Stimulated activated CD8-positive, alpha-beta memory T cell treated with anti-CD3 and anti-CD28 coated beads, Interleukin-7, amount 100 ng/mL, for 24 hours (primary cell): ENCODE measurements around the gene GPS2.

Experiments
- DNase-seq: peaks from one replicate; pipeline ENCODE4 v3.0.0-alpha.2; 2020; ENCODE audit warnings: low read depth

The GPS2 gene, protein sequence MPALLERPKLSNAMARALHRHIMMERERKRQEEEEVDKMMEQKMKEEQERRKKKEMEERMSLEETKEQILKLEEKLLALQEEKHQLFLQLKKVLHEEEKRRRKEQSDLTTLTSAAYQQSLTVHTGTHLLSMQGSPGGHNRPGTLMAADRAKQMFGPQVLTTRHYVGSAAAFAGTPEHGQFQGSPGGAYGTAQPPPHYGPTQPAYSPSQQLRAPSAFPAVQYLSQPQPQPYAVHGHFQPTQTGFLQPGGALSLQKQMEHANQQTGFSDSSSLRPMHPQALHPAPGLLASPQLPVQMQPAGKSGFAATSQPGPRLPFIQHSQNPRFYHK

DNA sequence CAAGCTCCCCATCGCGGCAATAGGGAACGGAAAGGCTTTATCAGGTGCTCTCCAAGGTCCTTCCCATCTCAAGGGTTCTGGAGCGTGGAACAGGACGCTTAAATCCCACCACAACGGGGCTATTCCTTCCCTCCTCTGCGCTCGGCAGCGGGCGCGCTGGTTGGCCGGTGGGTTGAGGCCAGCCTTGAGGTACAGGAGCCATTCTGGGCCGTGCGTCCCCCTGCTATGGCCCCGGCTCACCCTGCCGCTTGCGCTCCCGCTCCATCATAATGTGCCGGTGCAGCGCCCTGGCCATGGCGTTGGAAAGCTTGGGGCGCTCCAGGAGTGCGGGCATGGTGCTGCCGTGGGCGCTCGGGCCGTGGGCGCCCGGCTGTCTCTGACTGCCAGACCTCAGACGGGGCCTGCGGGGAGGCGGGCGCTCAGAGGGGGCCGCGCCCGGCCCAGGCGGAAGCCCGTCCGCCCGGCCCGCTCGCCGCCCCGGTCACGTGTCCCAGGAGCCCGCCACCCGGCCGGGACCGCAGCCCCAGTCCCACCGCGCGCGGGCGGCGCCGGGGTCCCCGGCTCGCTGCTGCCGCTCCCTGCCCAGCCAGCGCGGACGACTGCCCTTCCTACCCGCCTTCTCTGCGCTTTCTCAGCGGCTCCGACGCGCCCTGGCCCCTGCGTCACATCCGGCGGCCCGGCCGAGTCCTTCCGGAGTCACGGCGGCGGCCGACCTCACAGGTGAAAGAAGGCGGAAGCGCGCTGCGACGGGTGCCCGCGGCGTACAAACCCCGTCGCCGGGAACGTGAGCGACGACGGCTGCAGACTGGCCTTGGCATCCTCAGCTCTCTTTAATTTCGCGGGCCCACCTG is at the start of gene GPS2:
TSS of gene GPS2 (minus strand) at position 642 of the 851 bp plus-strand sequence. CDS start at position 334, 308 bp downstream.
- DNase-seq: peak; percentile 86

DNA sequence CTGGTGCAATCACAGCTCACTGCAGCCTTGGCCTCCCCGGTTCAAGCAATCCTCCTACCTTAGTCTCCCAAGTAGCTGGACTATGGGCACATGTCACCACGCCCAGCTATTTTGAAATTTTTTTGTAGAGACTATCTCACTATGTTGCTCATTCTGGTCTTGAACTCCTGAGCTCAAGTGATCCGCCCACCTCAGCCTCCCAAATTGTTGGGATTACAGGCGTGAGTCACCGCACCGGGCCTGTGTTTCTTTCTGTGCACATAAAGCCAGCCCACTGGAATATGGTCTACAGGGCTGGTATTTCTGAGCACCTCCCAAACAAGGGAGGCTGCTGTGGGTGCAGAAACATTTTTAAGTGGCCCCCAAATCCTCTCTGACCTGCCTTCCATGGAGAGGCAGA is 48.2 kb upstream of the GPS2 start:
- no peak for DNase-seq

DNA sequence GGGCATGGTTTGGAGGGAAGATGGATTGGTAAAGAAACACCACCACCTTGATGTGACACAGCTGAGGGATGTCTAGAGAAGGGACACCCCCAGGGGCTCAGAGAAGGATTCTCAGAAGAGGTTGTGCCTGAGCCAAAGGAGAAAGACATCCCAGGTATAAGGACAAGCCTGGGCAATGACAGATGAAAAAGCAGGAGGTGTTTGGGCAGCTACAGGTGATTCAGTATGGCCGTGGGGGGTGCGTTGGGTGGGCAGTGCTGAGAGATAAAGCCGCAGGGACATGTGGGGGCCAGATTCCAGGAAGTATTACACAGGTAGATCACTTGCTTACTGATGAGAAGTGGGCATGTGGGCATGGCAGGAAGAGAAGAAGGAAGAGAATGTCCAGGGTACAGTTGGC is 46.7 kb upstream of the GPS2 start:
- DNase-seq: no peak

DNA sequence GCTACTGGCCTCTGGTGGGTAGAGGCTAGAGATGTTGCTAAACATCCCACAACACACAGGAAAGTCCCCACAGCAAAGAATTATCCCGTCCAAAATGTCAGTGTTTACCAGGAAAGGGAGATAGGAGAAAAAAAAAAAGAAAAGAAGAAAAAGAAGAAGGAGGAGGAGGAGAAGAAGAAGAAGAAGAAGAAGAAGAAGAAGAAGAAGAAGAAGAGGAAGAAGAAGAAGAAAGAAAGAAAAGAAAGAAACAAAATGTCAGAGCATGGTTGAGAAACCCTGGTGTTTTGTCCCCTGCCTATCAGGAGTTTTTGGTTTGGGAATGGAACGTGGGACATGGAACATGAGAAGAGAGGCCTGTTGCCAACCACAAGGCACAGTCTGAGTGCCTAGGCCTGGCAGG is 42.2 kb upstream of the GPS2 start:
- DNase-seq: no peak

DNA sequence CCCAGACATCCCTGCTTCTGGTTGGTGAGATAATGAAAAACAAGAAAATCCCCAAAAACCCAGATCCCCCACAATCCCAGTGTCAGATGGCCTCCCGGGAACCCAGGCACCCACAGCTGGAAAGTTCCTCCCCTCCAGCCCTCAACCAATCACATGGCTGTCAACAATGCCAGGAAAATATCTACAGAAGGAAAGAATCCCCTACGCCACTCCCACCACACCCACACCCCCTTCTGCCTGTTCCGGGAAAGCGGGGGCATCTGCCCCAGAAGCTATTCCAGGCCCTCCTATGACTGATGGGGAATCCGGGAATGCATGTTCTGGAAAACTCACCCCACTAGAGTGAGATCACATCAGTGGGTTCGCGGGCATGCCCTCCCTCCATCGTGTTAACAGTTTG is 41.6 kb upstream of the GPS2 start:
- no peak for DNase-seq

DNA sequence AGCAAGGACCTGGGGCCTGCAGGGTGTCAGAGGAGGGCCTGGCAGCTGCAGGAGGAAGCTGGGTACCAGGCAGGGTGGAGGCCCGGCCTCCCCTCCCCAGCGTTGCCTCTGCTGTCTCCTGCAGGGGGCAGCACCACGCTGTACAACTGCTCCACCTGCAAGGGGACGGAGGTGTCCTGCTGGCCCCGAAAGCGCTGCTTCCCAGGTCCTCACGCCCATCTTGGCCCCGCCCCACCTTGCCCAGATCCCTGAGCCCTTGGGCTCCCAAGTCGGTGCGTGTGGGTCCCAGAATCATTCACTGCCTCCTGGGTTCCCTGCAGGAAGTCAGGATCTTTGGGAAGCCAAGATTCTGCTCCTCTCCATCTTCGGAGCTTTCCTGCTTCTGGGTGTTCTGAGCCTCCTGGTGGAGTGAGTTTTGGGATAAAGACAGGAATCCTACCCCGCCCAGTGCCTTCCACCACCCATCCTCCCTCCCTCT is 41.0 kb upstream of the GPS2 start:
- peak; percentile 74 for DNase-seq

DNA sequence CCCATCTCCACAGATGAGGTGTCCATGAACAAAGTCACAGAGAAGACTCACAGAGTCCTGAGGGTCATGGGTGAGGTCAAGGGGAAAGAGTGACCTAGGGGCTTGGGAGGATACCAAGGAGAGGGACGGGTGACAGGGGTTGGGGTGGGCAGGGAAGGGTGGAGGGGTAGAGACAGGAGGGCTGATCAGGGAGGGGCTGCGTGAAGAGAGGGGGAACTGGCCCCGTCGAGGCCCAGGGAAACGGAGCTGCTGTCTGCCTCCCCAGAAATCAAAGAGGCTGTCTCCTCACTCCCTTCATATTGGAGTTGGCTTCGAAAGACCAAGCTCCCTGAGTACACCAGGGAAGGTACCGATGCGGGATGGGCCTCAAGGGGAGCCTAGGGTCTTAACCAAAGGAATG is 40.4 kb upstream of the GPS2 start:
- no peak for DNase-seq

DNA sequence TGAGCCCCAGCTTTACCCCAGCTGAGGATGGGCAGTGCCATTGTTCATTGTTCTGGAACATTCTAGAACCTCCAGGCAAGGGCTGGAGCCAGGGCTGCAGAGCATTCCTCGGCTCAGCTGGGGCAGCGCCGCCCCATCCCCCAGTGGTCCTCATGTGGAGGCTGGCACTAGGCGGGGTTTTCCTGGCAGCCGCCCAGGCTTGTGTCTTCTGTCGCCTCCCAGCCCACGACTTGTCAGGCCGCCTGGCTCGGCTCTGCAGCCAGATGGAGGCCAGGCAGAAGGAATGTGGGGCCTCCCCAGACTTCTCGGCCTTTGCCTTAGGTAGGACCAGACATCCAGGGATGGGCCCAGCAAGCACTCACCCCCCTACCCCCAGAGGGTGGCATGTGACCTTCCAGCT is 39.9 kb upstream of the GPS2 start, which contains the start of gene TMEM95:
TSS of gene TMEM95 (plus strand) at position 104 of the 400 bp plus-strand sequence. CDS start at position 153, 49 bp downstream.
- DNase-seq: no peak

DNA sequence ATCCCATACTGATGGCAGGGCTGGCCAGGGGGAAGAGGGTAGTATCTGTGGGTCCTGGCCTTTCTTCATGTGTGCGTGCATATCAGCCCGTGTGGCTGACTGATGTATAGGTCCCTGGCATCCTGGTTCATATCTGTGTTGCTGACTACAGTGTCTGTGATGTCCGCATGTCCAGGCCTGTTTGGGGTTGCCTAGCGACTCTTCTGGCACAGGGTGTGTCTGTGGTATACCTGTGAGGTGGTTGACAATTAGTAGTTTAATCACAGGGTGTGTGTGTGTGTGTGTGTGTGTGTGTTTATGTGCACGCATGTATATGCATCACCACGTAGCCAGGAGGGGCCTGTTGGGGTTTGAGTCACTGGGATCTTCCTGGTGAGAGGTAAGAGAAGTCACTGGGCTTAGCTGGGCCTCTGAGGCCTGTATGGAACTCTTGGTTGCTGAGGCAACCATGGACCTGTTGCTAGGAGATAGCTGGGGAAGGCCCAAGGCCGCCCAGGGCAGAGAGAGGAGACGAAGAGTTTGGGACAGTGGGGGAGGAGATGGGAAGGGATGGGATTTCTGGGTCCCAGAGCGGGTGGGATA is 39.2 kb upstream of the GPS2 start:
- DNase-seq: no peak

DNA sequence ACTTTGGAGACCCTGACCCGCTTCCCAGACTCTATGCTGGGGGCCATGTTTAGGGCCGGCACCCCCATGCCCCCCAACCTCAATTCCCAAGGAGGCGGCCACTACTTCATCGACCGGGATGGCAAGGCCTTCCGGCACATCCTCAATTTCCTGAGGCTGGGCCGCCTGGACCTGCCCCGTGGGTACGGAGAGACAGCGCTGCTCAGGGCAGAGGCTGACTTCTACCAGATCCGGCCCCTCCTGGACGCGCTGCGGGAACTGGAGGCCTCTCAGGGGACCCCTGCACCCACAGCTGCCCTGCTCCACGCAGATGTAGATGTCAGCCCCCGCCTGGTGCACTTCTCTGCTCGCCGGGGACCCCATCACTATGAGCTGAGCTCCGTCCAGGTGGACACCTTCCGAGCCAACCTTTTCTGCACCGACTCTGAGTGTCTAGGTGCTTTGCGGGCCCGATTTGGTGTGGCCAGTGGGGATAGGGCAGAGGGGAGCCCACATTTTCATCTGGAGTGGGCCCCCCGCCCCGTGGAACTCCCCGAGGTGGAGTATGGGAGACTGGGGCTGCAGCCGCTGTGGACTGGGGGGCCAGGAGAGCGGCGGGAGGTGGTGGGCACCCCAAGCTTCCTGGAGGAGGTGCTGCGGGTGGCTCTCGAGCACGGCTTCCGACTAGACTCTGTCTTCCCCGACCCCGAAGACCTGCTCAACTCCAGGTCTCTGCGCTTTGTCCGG is 37.9 kb upstream of the GPS2 start:
- no peak for DNase-seq

DNA sequence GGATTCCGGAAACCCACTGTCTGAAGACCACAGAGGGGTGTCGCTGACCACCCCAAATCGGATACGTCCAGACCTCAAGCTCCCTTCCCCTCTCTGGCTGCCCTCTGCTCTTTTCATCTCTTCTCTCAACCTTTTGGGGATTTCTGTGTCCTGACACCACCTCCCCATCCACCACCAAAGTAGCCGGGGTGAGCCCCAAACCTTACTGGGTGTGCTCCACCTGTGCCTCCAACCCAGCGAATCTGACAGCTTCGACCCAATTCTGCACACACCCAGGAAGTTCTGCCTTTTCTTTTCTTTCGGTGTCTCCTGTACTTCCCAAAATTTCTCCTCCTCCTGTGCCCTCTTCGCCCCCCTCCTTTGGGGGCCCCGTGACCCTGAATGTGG is 37.3 kb upstream of the GPS2 start:
- DNase-seq: no peak

DNA sequence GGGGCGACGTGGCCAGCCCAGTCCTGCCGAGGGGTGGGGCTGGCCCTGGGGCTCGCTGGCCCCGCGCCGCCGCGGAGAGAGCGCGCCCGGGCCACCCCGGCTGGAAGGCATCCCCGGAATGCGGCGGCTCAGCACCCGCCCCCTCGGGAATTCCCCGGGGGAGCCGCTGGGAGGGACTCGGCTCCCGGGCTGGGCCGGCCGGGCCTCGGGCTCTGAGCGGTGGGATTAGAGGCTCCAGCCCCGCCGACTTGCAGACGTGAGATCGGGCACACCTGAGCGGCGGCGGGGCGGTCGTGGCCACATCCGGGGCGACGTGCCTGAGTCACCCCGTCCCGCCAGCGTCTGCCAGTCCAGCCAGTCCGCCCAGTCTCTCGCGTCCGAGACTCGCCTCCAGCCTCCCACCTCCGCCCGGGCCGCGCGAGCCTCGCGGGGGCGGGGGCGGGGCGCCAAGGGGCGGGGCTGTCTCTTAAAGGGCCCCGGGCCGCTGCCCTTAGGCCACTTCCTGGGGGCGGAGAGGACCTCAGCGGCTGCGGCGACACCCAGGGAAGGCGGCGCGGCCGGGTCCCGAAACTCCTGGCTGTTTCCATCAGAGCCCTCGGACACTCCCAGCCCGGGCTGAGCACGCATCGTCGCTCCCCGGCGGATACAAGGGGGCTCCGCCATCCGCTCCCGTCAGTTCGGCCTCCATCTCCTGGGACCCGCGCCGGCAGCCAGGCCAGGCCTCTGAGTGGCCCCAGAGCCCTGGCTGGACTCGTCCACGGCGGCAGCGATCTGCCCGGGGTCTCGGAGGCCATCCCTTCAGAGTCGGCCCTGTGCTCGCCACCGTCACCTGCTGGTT is 36.7 kb upstream of the GPS2 start, which contains the start of gene KCTD11:
TSS of gene KCTD11 (plus strand) at position 498 of the 838 bp plus-strand sequence.
- no peak for DNase-seq

DNA sequence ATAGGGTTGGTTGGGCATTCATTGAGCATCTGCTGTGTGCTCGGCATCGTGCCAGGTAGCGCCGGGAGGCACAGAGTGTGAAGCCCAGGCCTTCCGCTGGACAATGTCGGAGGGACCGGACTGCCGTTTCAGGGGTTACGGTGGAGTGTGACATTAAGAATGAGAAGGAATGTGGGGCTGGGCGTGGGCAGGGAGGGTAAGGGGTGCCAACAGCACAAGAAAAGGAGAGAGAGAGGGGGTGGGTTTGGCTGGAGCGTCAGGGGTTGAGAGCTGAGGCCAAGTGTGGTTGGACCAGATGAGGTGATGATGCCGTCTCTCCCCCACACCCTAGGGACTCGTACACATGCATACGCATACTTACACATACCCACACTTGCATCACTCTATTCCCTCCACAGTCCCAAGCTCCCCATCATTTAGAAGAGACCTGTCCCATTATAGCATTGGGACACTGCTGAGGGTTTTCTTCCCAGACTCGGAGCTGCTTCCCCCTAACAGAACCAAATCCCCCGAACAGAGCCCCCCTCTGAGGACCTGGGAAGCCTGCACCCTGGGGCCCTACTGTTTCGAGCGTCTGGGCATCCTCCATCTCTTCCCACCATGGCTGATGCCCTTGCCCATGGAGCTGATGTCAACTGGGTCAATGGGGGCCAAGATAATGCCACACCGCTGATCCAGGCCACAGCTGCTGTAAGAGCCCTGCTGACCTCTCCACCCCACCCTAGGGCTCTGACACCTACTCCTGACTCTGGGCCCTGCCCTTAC is 33.5 kb upstream of the GPS2 start:
- DNase-seq: no peak

DNA sequence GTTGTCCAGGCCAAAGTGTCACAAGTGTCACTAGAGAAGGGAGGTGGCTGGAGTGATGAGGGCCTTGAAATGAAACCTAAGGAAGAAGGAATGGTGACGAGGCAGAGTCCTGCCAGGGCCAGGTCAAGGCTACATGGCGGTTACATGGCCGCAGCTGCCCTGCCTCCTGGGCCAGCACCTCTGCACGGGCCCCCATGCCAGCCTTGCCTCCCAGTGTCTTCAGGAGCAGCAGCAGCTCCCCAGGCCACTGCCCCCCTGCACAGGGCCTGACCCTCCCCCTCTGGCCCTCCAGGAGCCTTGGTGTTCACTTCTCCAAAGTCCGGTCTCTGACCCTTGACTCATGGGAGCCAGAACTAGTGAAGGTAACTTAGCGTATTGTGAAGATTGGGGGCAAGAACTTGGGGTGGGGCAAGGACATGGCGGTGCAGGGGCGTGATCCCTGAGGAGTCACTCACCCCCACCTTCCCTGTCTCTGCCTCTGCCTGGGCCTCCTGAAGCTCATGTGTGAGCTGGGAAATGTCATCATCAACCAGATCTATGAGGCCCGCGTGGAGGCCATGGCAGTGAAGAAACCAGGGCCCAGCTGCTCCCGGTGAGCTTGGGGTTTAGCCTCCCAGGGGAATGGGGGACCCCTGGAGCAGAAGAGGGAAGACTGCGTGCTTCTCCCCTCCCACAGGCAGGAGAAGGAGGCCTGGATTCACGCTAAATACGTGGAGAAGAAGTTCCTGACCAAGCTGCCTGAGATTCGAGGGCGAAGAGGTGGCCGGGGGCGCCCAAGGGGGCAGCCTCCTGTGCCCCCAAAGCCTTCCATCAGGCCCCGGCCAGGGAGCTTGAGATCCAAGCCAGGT is 32.7 kb upstream of the GPS2 start:
- DNase-seq: no peak

DNA sequence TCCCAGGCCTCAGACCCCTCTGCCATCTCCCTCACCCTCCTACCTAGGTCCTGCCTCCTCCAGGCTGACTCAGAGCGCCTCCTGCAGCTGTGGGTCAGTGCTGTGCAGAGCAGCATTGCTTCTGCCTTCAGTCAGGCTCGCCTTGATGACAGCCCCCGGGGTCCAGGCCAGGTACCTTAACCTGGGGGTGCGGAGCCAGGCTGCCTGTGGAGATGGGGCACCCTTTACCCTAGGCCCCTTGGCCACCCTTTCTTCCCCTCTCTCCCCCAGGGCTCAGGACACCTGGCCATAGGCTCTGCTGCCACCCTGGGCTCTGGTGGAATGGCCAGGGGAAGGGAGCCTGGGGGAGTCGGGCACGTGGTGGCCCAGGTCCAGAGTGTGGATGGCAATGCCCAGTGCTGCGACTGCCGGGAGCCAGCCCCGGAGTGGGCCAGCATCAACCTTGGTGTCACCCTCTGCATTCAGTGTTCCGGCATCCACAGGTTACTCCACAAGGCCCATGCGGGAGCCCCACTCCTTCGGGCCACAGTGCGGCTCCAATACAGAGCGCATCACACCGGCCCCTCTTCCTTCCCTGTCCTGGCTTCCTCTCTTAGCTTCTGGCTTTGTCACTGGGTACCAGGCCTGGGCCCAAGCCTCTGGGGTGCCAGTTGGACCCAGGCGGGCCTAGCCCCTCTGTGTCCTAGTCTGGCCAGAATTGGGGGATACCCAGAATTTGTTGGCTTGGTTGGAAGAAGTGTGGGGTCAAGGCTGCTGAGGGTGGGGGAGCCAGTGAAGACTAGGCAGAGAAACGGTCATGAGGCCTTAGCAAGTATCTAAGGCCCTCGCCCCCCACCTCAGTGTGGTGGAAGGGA is 31.8 kb upstream of the GPS2 start:
- DNase-seq: no peak

DNA sequence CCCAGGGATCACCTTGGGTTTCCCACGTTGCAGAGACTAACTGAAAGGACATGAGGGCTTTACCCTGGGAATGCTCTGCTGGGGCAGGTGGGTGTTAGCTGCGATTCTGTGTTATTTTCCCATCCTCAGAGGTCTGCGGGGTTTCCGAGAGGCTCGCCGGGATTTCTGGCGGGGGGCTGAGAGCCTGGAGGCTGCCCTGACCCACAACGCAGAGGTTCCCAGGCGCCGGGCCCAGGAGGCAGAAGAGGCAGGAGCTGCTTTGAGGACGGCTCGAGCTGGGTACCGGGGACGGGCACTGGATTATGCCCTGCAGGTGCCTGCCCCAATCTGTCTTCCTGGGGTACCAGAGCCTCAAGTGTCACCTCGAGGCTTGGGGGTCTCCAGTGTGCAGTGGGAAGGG is 28.1 kb upstream of the GPS2 start:
- DNase-seq: no peak

DNA sequence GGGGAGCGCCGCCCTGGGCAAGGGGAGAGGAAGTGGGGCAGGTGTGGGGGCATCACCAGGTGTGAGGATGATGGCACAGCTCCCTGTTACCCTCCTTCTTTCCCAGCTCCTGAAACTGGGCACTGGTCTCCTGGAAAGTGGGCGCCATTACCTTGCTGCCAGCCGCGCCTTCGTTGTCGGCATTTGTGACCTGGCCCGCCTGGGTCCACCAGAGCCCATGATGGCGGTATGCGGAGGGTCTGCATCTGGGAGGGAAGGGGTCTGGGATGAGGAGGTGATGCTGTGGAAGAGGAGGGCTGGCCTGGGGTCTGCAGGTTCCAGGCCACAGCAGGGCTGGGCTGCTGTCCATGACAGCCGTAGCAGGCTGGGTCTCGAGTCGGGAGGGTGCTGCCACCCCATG is 26.7 kb upstream of the GPS2 start:
- no peak for DNase-seq

DNA sequence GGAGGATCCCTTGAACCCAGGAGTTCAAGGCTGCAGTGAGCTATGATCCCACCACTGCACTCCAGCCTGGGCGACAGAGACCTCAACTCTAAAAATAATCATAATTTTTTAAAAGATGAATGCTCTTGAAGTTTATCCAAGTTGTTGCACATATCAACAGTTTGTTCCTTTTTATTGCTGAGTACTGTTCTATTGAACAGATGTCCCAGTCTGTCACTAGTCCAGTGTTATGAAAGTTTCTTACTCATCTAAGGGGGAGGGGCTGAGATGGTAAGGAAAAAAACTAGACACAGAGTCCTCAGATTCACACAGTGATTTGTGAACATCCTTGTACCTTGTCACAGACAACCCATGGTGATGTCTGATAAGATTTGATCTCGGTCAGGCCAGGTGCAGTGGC is 25.0 kb upstream of the GPS2 start:
- DNase-seq: no peak
